ENCODE measurements around the gene CORO2A.
"Not testable (repeated sequence)": the region's sequence is repeated elsewhere in the genome, so short reads cannot be mapped to it uniquely, and the experiment has no call there.

Gene CORO2A

DNA sequence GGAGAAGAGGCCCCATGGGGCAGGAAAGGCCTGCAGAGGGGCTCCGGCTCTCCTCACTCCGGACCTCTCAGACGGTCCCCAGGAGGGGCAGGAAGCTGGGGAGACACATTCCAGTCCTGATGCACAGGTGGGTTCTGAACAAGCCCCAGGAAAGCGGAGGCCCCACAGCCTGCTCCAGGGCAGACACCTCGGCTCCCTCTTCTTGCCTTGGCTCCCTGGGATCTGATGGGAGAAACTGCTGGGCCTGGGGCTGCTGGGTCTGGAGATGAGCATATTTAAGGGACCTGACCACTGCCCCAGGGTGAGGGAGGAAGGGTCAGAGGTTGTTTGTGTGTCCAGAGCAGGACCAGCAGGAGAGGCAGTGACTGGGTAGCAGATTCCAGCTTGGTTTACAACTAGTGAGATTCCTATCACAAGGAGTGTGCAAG, 1.2 kb downstream of the CORO2A start:
- no peak for DNase-seq

DNA sequence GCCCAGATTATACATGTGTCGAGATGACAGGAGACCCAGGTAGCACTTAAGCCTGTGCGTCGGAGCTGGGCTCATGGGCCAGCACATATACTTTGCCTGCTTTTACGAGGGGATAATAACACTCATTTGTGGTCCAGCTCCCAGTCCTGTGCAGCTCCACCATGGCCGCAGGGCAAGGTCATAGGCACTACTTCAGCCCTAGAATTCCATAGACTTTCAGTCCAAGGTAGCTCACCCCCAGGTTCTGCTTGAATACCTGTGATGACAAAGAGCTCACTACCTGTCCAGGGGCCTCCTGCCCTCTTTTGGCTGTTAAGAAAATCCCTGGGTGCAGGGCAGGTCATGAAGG, 1.7 kb downstream of the CORO2A start:
- DNase-seq = no peak

DNA sequence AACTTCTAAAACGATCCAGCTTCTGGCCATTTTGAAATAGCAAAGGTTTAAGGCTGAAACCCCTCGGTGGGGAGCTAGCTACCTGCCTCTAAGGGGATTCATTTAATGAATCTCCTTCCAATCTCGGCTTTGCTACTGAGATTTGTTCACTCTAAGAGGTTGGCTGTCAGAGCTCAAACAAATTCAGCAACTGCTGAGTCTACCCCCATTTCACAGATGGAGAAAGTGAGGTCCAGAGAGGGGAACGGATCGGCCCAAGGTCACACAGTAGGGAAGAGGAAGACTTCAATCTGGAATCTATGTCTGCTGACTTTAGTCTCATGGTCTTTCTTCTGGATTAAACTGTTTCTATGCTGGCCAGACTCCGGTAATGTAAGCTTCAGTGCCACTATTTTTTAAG, 3.0 kb downstream of the CORO2A start:
- no peak for DNase-seq

DNA sequence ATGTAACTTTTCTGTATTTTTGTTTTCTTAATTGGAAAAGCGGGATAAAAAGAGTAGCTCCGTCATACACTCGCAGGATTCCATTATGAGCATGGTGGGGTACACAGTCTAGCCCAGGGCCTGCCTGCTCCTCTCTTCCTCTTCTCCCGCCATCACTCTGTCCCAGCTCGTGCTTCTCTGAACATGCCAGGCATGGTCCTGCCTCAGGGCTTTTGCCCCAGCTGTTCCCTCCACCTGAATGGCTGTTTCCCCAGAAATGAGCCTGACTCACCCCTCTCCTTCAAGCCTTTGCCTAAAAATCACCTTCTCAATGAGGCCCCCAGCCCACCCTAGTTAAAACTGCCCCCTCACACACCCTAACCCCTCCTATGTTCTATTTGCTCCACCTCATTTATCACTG, 4.5 kb downstream of the CORO2A start:
- DNase-seq = no peak

DNA sequence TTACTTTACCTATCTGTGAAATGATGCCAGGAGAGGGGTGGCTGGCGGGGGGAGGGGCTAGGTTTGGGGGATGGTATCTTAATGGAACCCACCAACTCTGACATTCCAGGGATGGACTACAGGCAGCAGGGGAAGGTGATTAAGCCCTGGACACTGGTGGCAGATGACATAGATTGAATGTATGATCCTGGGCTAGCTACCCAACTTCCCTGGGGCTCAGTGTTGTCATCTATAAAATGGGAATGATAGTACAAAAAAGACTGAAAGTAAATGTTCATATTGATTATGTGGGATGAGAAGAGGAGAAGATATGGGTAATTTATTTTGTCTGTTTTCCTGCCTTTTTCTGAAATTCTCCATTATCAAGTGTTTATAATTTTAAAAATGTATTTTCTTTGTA, 6.2 kb downstream of the CORO2A start:
- DNase-seq = no peak

DNA sequence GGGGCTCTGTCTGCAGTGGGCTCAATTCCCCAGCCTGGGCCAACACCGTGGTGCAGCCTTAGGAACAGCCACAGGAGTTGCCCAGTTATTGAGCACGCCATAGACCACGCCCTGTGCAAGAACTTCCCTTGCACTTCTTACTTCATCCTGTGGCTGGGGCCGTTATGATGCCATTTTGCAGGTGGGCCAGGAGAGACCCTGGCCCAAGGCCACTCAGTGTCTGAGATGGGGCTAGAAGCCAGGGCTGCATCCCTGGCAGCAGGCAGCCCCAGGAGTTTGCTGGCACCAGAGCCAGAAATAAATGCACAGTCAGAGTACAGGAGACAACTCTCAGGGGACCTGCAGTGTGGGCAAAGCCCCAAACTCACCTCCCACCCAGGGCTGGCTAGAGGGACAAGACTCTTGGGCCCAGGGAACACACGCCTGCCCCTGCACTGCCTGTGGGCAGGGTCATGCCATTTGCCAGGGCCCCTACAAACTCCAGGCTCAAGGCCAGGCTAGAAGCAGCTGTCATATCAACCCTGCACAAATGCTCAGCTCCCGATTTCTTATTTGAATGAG, 6.7 kb downstream of the CORO2A start:
- DNase-seq = no peak

DNA sequence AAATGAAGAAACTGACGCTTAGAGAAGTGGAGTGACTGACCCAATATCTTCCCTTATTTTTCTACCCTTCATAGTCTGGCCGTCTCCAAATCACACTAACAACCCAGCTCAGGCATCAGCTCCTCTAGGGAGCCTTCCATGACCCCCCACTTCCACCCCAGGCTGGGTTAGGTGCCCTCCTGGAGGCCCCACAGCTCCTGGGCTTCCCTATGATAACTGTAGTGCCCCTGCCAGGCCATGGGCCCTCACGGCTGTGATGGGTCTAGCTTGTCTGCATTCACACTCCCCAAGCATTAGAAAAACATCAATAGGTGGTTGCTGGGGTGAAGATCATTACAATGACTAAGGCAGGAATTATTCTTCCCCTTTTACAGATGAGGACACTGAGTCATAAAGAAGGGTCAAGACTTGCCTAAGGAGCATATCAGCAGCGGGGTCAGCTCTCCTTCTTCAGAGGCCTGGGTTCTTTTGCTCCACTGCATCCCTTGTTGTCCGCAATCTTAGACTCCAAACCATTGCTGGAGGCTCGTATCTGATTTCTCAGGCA, 7.3 kb downstream of the CORO2A start:
- no peak for DNase-seq

DNA sequence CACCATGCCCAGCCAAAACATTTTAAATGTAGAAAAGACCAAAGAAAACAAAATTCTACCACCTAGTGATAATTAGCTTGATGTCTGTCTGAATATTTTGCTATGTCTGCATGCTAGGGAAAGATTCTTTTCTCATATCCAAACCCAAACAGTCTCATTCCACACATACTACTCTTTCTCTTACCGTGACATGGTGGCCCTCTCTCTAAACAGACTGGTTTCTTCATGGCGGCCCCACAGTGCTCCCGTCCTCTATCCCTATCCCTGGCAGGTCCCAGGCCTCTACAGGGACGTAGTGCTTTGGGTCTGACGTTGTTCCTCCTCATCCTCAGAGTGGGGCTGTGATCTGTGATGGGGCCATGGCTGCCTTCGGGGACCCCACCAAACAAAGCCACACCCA, 8.1 kb downstream of the CORO2A start:
- DNase-seq = no peak

DNA sequence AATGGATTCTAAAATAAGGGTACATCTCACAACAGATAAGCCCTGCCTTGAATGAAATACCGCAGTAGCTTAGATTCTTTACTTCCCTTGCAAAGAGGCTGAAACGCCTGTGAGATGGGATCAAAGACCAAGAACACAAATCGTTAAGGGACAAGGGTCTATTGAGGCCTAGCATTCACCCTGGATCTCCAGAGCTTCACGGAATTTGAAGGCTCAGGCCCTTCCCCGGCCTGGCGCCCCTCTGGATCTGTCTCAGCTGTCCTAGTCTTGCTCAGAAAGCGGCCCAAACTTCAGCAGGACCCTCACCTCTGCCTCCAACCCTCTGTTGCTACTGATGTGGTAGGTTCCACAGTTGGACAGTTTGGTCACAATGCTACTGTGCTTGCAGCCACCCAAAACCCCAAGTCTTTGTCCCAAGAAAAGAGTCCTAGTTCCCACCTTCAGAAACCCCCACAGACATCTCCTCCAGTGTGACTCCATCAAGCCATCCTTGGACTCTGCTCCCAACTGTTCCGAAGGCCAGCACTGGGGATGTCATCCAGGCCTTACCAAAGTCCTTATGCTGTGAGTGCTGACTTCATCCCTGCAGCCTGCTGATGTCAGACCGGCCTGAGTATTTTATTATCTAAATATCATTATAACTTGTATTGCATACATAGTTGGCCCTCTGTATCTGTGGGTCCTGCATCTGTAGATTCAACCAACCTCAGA, 9.4 kb downstream of the CORO2A start:
- no peak for DNase-seq

DNA sequence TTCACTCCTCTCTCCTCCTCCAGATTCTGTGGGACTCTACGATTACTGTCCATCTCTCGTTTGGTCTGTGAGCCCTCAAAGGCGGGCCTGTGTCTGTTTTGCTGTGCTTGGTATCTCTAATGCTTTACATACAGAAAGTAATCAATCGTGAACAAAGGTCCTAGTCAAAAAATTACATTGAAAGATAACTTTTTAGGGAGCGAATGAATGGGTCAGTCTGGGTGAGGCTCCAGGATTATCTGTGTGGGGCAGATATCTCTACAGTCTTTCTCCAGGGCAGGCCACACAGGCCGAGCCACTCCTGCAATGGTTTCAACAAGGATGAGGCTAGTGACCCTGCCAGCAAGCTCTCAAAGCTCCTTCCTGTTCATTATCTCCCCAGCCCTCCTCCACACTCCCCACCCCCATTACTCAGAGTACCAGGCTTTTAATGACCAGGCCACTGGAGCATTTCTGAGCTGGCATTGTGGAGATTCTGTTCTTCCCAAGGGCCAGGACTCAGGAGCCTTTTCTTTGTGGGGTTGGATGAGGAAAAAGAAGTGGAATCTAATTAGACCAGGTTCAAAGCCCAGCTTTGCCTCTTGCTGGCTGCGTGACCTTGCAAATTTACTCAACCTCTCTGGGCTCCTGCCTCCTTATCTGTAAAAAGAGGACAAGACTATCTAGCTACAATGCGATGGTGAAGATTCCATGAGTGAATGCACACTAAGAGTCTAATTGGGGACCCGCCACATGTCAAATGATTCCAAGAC, 10.2 kb downstream of the CORO2A start:
- DNase-seq = no peak

DNA sequence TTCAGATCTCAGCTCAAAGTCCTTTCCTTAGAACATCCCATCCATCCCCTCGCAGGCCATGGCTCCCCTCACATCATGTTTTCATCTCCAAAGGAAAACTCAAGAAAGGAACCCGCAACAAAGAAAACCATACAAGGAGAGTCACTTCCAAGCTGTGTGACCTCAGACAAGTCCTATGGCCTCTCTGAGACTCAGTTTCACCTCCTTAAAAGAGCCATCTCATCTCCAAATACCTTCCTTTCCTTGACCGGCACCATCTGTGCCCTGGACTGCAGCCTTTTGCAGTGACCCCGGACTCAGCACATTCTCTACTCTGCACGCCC, 10.7 kb downstream of the CORO2A start:
- no peak for DNase-seq

DNA sequence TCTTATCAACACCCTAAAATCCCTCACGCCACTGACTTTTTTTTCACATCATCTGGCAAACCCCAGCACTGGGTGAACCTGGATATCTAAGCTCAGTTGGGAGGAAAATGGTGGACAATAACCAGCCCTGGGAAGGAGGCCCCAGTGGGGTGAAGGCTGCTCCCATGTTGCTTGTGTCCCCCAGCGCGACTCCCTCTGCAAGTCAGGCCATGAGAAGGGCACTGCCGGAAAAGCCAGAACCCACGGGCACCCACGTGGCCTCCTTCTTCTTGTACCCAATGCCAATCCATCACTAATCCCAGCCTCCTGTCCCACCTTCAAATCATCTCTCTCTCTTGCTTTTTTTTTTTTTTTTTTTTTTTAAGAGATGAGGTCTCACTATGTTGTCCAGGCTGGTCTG, 11.4 kb downstream of the CORO2A start:
- DNase-seq = no peak

DNA sequence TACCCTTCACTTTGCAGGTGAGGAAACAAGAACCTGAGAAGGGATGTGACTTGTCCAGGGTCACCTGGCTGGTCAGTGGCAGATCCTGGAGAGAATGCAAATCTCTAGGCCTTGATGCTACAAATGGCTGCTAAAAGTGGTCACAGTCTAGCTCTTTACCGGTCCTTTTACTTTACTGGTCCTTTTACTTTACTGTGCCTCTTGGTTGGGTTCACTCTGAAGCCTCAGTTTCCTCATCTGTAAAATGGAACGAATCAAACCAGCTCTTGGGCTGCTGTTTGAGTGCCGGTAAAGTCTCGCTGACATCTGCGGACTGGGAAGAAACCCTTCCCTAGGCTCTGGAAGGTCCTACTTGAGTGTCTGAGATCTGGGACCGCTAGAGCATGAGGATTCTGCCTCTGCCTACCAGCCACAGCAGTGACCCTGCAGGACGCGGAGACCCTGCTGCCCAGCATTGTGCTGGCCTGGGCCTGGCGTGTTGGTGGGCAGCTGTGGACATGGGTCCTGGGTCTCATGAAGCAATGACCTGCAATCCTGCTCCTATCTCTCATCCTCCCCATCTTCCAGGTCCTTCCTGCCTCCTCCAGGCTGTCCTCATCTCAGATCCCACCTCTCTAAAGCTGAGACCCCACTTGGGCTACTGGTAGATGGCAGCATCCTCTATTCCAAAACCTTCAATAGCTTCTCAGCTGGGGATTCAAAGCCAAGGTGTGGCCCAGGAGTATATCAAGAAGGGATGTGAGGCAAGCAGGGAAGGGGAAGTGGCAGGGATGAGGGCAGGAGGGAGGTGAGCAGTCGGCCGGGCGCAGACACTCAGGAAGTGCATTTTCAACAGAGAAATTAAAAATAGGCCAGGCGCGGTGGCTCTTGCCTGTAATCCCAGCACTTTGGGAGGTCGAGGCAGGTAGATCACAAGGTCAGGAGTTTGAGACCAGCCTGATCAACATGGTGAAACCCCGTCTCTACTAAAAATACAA, 13.3 kb downstream of the CORO2A start:
- no peak for DNase-seq

DNA sequence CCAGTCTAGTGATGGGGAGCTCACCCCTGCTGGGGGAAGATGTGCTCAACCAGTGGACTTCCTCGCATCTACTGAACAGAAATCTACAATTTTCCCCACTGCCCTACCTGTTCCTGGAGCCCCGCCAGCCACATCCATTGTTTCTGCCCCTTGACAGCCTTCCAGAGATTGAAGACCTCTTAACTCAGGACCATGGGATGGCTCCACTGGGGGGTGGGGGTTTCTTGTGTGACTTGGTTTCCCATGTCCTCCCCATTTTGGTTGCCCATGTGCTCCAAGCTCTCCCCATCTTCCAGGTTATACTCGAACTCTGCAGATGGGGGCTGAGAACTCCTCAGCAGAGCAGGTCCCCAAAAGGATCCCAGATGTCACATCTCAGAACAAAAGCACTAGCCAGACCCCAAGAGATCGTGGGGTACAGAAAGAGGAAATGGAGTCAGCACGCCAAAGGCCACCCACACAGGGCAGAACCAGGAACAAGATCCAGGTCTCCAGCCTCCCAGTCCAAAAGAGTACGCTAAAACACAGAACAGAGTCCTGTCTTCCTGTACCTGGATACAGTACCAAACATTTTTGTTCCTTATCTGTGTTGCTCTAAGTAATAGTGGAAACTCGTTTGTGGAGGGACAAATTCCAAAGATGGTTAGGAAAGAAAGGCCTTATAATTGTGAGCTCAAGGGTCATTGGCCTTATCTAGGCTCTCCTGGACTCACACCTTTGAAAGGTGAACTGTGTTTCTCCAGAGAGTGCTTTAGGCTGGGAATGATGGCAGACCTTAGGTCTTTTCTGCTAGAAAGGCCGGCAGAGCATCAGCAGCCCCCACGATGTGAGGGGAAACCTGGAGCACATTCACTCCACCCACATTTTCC, 15.8 kb downstream of the CORO2A start:
- no peak for DNase-seq

DNA sequence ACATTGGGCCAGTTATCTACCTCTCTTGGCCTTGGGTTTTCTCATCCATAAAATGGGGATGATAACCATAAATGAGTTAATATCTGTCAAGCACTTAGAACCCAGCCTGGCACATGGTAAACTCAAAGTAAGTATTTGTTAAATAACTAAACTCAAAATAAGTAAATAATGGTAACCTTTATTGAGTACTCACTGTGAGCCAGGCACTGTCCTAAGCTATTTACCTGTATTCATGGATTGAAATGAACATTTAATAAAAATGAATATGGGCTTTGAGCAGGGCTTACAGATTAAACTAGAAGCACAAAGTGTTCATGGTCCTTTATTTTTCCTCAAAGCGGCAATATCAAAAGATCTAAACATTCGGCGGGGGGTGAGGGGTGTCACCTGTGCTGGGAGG, 16.7 kb downstream of the CORO2A start:
- DNase-seq = no peak

DNA sequence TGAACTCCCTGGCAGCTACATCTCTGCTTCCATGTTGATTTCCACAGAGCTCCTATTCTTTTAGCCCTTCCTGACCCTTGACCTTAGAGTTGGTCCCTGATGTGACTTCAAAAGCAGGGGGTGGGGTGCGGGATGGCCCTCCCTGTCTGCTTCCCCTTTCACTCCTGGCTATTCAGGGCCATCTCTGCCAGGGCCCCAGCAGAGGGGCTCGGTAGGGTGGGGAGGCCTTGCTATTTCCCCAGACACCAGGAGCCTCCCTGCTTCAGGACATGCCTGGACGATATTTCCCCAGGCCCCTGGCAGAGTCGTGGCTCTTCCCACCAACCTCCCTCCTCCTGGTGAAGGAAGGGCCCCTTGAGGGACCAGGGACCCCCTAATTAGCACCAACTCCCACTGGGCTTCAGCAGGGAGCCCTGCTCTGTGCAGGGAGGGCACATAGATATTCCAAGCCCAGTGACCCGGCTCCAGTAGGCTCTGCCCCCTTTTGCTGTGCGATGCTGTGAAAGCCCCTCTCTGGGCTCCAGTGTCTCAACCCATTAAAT, 17.3 kb downstream of the CORO2A start:
- DNase-seq = no peak

DNA sequence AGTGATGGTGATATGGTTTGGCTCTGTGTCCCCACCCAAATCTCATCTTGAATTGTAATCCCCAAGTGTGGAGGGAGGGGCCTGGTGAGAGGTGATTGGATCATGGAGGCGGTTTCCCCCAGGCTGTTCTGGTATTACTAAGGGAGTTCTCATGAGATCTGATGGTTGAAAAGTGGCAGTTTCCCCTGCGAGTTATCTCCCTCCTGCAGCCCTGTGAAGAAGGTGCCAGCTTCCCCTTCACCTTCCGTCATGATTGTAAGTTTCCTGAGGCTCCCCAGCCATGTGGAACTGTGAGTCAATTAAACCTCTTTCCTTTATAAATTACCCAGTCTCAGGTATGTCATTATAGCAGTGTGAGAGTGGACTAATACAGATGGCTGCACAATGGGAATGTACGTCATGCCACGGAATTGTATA, 17.9 kb downstream of the CORO2A start:
- DNase-seq = not testable (repeated sequence)

DNA sequence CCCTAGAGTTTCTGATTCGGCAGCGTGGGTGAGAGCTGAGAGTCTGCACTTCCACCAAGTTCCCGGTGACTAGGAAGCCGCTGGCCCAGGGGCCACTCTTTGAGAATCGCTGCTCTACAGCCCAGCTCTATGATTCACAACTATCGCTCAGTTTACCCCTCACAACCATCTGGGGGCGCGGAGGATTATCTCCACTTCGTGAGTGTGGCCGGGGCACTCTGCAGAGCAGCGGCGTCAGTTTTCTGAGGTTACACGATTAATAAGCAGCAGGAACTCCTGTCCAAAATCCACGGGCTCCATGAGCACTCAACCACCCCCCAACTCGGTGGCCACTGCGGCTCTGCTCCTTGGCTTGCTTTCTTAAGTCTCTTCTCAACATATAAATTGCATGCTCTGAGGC, 19.3 kb downstream of the CORO2A start:
- DNase-seq = no peak

DNA sequence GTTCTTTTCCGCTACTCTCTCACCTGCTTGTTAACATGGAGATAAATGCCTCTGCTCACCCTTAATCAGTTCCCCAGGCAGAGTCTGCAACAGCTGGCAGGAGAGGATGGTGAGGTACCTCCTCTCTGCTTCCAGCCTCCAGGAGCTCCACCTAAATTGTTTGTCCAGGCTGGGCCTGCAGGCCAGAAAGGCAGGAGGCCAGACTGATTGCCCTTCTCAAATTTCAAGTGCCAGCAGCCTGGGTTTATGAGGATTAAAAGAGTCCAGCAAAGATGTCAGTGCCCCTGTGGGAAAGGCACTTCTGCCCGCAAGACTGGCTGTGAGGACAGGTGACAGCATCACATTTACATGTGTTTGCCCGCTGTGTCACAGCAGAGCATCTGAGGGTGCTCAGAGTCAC, 19.8 kb downstream of the CORO2A start:
- peak; percentile 98 for DNase-seq

DNA sequence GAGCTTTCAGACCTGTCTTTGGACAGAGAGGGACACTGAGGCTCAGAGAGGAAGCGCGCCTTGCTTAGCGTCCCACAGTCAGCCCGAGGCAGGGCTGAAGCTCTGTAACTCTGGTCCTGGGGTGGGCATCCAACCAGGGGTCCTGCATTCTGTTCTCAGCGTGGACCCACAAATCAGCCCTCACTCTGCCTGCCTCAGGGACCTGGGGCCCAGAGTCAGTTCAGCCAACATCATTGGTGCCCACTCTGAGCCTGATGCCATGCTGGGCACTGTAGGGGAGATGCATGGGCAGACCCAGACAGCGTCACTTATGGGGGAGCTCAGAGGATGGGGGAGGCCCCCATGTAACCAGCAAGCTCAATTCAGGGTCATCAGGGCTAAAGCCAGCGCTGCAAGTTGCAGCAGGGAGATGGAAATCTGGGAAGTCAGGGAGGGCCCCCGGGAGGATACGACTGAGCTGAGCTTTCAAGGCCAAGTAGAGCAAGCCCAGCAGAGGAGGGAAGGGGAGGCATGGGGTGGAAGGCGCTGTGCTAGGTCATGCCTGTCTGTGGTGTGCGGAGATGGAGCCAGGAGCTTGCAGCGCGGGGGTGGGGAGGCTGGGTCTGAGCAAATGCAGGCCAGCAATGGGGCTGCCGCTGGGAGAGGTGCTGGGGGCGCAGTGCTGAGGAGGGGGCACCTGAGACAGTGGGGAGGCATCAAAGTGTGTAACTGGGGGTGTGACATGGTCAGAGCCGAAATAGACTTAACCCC, 21.1 kb downstream of the CORO2A start:
- DNase-seq = no peak

DNA sequence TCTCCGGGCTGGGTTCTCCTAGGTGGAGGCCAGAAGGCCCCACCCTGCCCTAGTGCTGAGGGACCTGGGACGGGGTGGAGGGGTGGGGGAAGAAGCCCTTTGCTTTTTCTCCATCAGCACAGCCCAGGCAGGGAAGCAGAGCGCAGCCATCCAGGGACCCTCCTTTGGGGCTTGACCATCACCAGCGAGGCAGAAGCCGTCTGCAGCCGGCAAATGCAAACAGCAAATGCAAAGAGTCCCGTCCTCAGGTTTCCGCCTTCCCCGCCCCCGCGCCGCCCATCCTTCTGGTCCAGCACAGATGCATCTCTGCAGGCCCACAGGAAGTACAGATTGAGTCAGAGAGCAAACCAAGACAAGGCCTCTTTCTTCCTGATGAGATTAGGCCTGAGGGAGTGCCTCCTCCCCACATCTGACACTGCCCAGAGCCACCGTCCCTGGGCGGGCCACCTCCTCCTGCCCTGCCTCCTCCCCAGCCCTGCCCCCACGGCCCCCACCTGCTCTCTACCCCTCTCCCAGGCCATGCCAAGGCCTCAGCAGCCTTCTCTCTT, 23.4 kb downstream of the CORO2A start:
- DNase-seq = no peak
